ENCODE data around the gene SMURF2. TPM values are rescaled to one million over a fixed set of nuclear protein-coding genes. Genes with fewer than 3 reads are reported as not detected.

SMURF2 gene
- total RNA-seq, 1 donor from 2014 or later, result 126 TPM

DNA sequence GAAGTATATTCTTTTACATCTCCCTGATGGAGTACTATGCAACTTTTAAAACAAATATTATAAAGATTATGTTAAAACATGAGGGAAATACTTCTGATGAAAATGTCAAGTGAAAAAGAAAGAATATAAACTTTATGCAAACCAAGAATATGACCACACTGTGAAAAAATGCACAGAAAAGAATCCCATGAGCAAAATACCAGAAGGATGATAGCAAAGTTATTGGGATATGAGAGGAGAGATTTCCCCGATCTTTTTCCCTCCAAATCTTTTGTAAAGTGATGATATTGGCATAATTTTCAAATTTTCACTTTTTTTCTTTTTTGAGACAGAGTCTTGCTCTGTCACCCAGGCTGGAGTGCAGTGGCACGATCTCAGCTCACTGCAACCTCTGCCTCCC is 36.6 kb upstream of the SMURF2 start:
- FAIRE-seq, result no peak
- H3K4me3 ChIP-seq (ENCODE audit: insufficient read depth, low read depth, low read length), result no peak overlapping the region
- Mint-ChIP-seq H3K4me3 (ENCODE audit: unreplicated experiment) (no peak overlapping the region), H3K27ac (ENCODE audit: unreplicated experiment) (peak overlapping the region; percentile 66), H3K9me3 (ENCODE audit: unreplicated experiment) (peaks cover 2% of the 10 kb centered on the region), H3K36me3 (ENCODE audit: low read depth, unreplicated experiment) (no peaks in the 10 kb centered on the region), H3K4me1 (ENCODE audit: low read depth, unreplicated experiment) (peaks cover 7% of the 10 kb centered on the region), H3K27me3 (ENCODE audit: low read depth, unreplicated experiment) (no peaks in the 10 kb centered on the region)
- TF ChIP-seq EZH2 (IDR thresholded peaks at IDR 0.05; ENCODE audit: insufficient read depth, low read length) (no peak), CTCF (IDR thresholded peaks at IDR 0.05; ENCODE audit: insufficient read depth, low read depth, low read length) (no peak)
- H3K27ac ChIP-seq (ENCODE audit: low read depth, low read length), result no peak overlapping the region
- H3K79me2 ChIP-seq (ENCODE audit: insufficient read depth, low read length), result no peaks in the 10 kb centered on the region
- peak; percentile 37 for DNase-seq (ENCODE audit: low read depth)
- no peaks in the 10 kb centered on the region for H3K9me3 ChIP-seq (ENCODE audit: insufficient read depth, low read depth, low read length)
- H2AFZ ChIP-seq (ENCODE audit: low read depth, low read length), result no peak overlapping the region
- H3K4me2 ChIP-seq (ENCODE audit: low read length), result no peak overlapping the region
- H3K27me3 ChIP-seq (ENCODE audit: insufficient read depth, low read length), result no peaks in the 10 kb centered on the region
- H3K4me1 ChIP-seq (ENCODE audit: insufficient read depth, low read length), result peaks cover 4% of the 10 kb centered on the region
- no peaks in the 10 kb centered on the region for H4K20me1 ChIP-seq (ENCODE audit: insufficient read depth, low read length)
- H3K36me3 ChIP-seq (ENCODE audit: insufficient read depth, low read length), result no peaks in the 10 kb centered on the region
- no peak overlapping the region for H3K9ac ChIP-seq (ENCODE audit: low read length)

- Histone ChIP-seq H2AFZ (ENCODE audit: low read depth, low read length) (peak overlapping the region; percentile 24), H3K9me3 (ENCODE audit: insufficient read depth, low read depth, low read length) (no peaks in the 10 kb centered on the region), H3K4me1 (ENCODE audit: insufficient read depth, low read length) (peaks cover 4% of the 10 kb centered on the region), H4K20me1 (ENCODE audit: insufficient read depth, low read length) (no peaks in the 10 kb centered on the region), H3K36me3 (ENCODE audit: insufficient read depth, low read length) (no peaks in the 10 kb centered on the region), H3K4me2 (ENCODE audit: low read length) (peak overlapping the region; percentile 67), H3K9ac (ENCODE audit: low read length) (peak overlapping the region; percentile 41), H3K27me3 (ENCODE audit: insufficient read depth, low read length) (no peaks in the 10 kb centered on the region), H3K4me3 (ENCODE audit: insufficient read depth, low read depth, low read length) (no peak overlapping the region), H3K79me2 (ENCODE audit: insufficient read depth, low read length) (no peaks in the 10 kb centered on the region), H3K27ac (ENCODE audit: low read depth, low read length) (peak overlapping the region; percentile 43)
- no peaks in the 10 kb centered on the region for H3K27me3 Mint-ChIP-seq (ENCODE audit: low read depth, unreplicated experiment)
- H3K36me3 Mint-ChIP-seq (ENCODE audit: low read depth, unreplicated experiment), result no peaks in the 10 kb centered on the region
- no peak for FAIRE-seq
- no peaks in the 10 kb centered on the region for H3K9me3 Mint-ChIP-seq (ENCODE audit: unreplicated experiment)
- H3K4me1 Mint-ChIP-seq (ENCODE audit: low read depth, unreplicated experiment), result peaks cover 4% of the 10 kb centered on the region
- TF ChIP-seq CTCF (IDR thresholded peaks at IDR 0.05; ENCODE audit: insufficient read depth, low read depth, low read length), result no peak
- TF ChIP-seq EZH2 (IDR thresholded peaks at IDR 0.05; ENCODE audit: insufficient read depth, low read length), result no peak
- H3K4me3 Mint-ChIP-seq (ENCODE audit: unreplicated experiment), result no peak overlapping the region
- DNase-seq (ENCODE audit: low read depth), result peak; percentile 69
- H3K27ac Mint-ChIP-seq (ENCODE audit: unreplicated experiment), result no peak overlapping the region
Observed at GRCh38 chr17:64694207-64694606, 32.1 kb upstream of the SMURF2 start.

GRCh38 chr17:64692187-64692586 is 30.1 kb upstream of the SMURF2 start:
- H3K79me2 ChIP-seq (ENCODE audit: insufficient read depth, low read length), result no peaks in the 10 kb centered on the region
- no peak overlapping the region for H2AFZ ChIP-seq (ENCODE audit: low read depth, low read length)
- TF ChIP-seq EZH2 (IDR thresholded peaks at IDR 0.05; ENCODE audit: insufficient read depth, low read length) (no peak), CTCF (IDR thresholded peaks at IDR 0.05; ENCODE audit: insufficient read depth, low read depth, low read length) (no peak)
- H3K9me3 Mint-ChIP-seq (ENCODE audit: unreplicated experiment), result no peaks in the 10 kb centered on the region
- no peak overlapping the region for H3K27ac ChIP-seq (ENCODE audit: low read depth, low read length)
- no peaks in the 10 kb centered on the region for H3K27me3 Mint-ChIP-seq (ENCODE audit: low read depth, unreplicated experiment)
- no peak overlapping the region for H3K4me3 Mint-ChIP-seq (ENCODE audit: unreplicated experiment)
- H3K4me1 ChIP-seq (ENCODE audit: insufficient read depth, low read length), result peaks cover 17% of the 10 kb centered on the region
- no peaks in the 10 kb centered on the region for H4K20me1 ChIP-seq (ENCODE audit: insufficient read depth, low read length)
- H3K27me3 ChIP-seq (ENCODE audit: insufficient read depth, low read length), result no peaks in the 10 kb centered on the region
- H3K36me3 Mint-ChIP-seq (ENCODE audit: low read depth, unreplicated experiment), result no peaks in the 10 kb centered on the region
- peaks cover 7% of the 10 kb centered on the region for H3K4me1 Mint-ChIP-seq (ENCODE audit: low read depth, unreplicated experiment)
- no peak overlapping the region for H3K9ac ChIP-seq (ENCODE audit: low read length)
- DNase-seq (ENCODE audit: low read depth) (no peak), FAIRE-seq (no peak)
- H3K4me2 ChIP-seq (ENCODE audit: low read length), result no peak overlapping the region
- no peak overlapping the region for H3K27ac Mint-ChIP-seq (ENCODE audit: unreplicated experiment)
- no peaks in the 10 kb centered on the region for H3K9me3 ChIP-seq (ENCODE audit: insufficient read depth, low read depth, low read length)
- H3K36me3 ChIP-seq (ENCODE audit: insufficient read depth, low read length), result no peaks in the 10 kb centered on the region
- H3K4me3 ChIP-seq (ENCODE audit: insufficient read depth, low read depth, low read length), result no peak overlapping the region

Data from astrocyte (in vitro differentiated cells and primary cell).